Muscle layer of duodenum (tissue), 2 donors: ENCODE results near the gene ST6GALNAC4.
"Not testable (repeated sequence)": the region's sequence is repeated elsewhere in the genome, so short reads cannot be mapped to it uniquely, and the experiment has no call there.

Source experiments
- H3K27ac ChIP-seq: one replicate; pipeline ENCODE4 v1.7.0; 2013; ENCODE audit warnings: mild to moderate bottlenecking, low read length
- H3K27me3 ChIP-seq: one replicate; pipeline ENCODE4 v1.7.0; 2013; ENCODE audit warnings: low read depth, mild to moderate bottlenecking, control low read depth, low read length
- H3K36me3 ChIP-seq, 2 donors: one replicate each; pipeline ENCODE4 v1.7.0; 2013; ENCODE audit warnings: low read length in 2 of 2, control low read depth in 1 of 2, mild to moderate bottlenecking in 1 of 2; ENCODE audit not compliant: insufficient read depth in 2 of 2, control insufficient read depth in 1 of 2
- H3K4me1 ChIP-seq, 2 donors: one replicate each; pipeline ENCODE4 v1.7.0; 2013; ENCODE audit warnings: low read length in 2 of 2, mild to moderate bottlenecking in 2 of 2, control low read depth in 1 of 2, moderate library complexity in 1 of 2; ENCODE audit not compliant: insufficient read depth in 2 of 2, control insufficient read depth in 1 of 2
- H3K4me3 ChIP-seq, 2 donors: one replicate each; pipeline ENCODE4 v1.7.0; 2013; ENCODE audit warnings: low read length in 2 of 2, low read depth in 1 of 2, mild to moderate bottlenecking in 1 of 2
- H3K9me3 ChIP-seq, 2 donors: one replicate each; pipeline ENCODE4 v1.7.0; 2013; ENCODE audit warnings: low read length in 2 of 2, control low read depth in 1 of 2, mild to moderate bottlenecking in 1 of 2; ENCODE audit not compliant: control insufficient read depth in 1 of 2
- donor health status: healthy.

Gene ST6GALNAC4

DNA sequence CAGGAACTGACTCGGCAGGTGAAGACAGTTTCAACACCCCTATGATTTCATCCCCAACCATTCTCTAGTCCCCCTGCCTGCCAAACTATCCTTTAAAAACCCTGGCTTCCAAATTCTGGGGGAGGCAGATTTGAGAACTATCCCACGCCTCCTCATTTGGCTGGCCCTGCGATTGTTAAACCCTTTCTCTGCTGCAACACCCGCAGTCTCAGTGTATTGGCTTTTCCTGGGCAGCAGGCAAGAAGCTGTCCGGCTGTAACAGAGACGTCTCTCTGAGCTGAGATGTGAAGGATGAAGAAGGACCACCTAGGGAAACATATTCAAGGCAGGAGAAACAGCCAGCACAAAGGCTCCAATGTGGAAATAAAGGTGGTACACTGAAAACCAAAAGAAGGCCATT is 24.0 kb downstream of the ST6GALNAC4 start:
- Histone ChIP-seq H3K9me3 (no peaks in the 10 kb centered on the region), H3K36me3 (peaks cover 37 to 63% of the 10 kb centered on the region in 2 donors), H3K4me3 (no peak overlapping the region), H3K4me1 (peaks cover 0 to 17% of the 10 kb centered on the region in 2 donors), H3K27me3 (no peaks in the 10 kb centered on the region), H3K27ac (no peak overlapping the region)

DNA sequence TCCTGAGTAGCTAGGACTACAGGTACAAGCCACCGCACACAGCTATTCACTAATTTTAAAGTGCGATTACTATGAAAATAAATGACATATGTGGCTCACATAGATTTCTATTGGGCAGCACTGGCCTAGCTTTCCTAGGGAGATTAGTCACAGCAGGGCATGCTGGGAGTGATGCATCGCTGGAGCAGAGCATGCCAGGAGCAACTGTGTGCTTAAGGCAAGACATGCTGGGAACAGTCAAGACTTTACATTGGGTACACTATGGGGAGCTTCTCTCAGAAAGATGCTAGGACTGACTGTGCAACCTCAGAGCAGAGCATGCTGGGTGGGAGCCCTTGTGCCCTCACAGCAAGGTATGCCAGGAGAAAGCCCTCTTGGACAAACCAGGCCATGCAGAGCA is 26.8 kb downstream of the ST6GALNAC4 start:
- Histone ChIP-seq H3K27ac (no peak overlapping the region), H3K9me3 (no peaks in the 10 kb centered on the region), H3K27me3 (no peaks in the 10 kb centered on the region), H3K4me3 (no peak overlapping the region), H3K36me3 (peaks cover 31 to 76% of the 10 kb centered on the region in 2 donors), H3K4me1 (peaks cover 0 to 4% of the 10 kb centered on the region in 2 donors)

DNA sequence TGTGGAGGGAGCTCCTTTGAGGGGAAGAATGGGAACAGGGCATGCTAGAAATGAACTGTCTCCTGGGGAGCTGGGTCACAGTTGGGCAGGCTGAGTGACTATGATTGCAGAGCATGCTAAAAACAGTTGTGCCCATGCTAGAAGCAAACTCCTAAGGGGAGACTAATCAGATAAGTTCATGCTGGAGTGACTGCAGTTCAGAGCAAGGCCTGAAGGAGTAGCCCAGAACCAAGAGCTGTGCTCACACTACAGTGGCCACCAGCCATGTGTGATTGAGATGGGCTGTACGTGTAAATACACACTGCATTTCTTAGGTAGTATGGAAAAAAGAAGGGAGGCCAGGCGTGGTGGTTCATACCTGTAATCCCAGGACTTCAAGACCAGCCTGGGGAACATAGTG is 29.0 kb downstream of the ST6GALNAC4 start:
- Histone ChIP-seq H3K4me3 (no peak overlapping the region), H3K9me3 (no peaks in the 10 kb centered on the region), H3K27ac (no peak overlapping the region), H3K4me1 (peaks cover 0 to 7% of the 10 kb centered on the region in 2 donors), H3K36me3 (peaks cover 12 to 63% of the 10 kb centered on the region in 2 donors), H3K27me3 (no peaks in the 10 kb centered on the region)

DNA sequence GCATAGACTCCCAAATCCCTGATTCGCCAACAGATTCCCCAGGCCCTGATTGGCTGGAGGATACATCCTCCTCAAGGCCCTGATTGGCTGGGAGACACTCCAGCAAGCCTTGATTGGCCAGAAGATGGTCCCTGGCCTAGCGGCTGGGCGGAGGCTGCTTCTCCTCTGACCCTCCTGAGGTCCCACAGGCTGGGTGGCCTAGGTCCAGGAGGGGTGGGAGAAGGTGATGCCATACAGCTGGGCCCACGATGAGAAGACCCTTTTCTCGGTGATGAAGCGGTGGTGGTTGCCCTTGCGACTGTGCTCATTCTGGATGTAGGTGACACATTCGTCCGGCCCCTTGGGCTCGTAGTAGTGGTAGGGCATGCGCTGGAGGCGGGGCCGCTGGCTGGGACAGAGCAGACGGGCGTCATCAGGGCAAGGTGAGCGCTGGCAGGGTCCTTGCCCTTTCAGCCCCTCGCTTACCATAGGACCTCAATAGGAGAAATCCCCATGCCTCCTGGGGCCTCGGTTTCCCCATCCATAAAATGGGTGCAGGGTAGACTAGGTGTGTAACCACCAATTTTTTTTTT is 30.4 kb downstream of the ST6GALNAC4 start:
- no peaks in the 10 kb centered on the region for H3K9me3 ChIP-seq
- no peaks in the 10 kb centered on the region for H3K27me3 ChIP-seq
- H3K36me3 ChIP-seq = peaks cover 12 to 54% of the 10 kb centered on the region in 2 donors
- no peak overlapping the region for H3K4me3 ChIP-seq
- no peak overlapping the region for H3K27ac ChIP-seq
- peaks cover 0 to 7% of the 10 kb centered on the region in 2 donors for H3K4me1 ChIP-seq

DNA sequence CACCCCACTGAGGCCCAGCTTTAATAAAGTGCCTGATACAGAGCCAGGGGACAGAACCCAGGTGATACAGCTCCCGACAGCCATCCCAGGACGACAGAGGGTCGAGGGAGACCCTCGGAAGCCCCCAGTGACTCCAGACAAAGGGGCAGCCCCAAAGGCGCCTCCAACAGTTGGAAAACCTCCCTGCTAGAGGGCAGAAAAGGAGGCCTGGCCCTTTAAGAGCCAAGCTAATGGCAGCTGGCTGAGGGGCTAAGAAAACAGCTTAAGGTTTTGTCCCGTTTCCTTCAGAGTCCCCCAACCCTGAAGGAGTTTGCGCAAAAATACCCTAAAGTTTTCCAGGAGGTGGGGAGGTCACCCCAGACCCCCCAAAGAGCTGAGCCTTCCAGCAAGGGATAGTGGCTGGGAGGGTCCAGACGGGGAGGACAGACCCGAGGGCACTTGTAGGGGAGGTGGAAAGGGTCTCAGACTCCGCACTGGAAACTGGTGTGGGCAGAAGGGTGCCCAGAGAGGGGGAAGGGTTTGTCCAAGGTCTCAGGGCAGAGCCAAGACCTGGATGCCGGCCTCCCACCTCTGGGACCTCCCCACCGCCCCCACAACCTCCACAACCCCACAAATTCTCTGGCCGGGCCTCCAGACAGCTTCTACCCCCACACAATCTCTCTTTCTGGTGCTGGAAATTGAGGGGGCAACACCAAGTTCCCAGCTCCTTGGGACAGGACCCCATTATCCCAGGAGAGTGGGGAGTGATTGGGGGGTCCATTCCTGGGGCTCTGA is 31.1 kb downstream of the ST6GALNAC4 start:
- Histone ChIP-seq H3K4me3 (no peak overlapping the region), H3K27me3 (no peaks in the 10 kb centered on the region), H3K4me1 (peaks cover 0 to 7% of the 10 kb centered on the region in 2 donors), H3K36me3 (peaks cover 12 to 46% of the 10 kb centered on the region in 2 donors), H3K9me3 (no peaks in the 10 kb centered on the region), H3K27ac (no peak overlapping the region)

DNA sequence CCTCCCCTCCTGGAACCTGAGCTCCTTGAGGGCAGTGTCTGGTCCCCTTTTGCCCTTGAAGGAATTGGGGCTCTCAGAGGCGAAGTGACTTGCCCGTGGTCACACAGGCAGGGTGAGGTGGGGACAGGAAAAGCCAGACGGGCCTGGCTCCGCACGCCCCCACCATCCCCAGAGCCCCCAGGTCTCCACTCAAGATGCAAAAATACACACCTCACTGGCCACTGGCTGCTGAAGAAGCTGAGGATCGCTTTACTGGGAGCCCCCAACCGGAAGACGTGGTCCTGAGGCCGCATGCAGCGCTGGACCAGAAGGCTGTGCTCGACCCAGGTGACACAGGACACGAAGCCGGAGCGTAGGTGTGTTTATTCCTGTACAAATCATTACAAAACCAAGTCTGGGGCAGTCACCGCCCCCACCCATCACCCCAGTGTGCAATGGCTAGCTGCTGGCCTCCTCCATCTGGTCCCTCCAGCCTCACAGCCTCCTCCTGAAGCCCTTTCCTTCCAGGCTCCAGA is 31.8 kb downstream of the ST6GALNAC4 start:
- no peak overlapping the region for H3K4me3 ChIP-seq
- no peak overlapping the region for H3K27ac ChIP-seq
- H3K36me3 ChIP-seq = peaks cover 8 to 40% of the 10 kb centered on the region in 2 donors
- no peaks in the 10 kb centered on the region for H3K27me3 ChIP-seq
- peaks cover 0 to 7% of the 10 kb centered on the region in 2 donors for H3K4me1 ChIP-seq
- H3K9me3 ChIP-seq = no peaks in the 10 kb centered on the region

DNA sequence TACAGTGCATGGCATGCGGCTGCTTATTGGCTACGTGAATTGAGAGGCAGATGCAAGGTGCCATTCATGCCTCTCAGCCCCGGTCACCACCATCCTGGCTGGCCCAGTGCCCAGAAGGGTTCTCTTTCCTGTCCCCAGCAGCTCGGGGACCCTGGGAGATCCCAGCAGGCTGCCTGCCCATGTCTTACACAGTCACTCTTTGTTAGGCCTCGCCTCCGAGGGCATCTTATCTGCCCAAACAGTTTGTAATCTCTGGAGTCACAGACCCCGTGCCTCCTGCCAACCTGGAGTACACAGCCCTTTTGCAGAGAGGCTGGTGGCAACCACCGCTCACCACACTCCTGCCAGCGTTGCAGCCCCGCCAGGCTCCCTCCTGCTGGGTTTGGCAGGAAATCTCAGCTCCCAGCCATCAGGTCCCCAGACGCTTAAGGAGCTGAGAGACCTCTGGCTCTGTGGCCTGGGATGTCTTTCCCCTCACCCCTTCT is 32.4 kb downstream of the ST6GALNAC4 start:
- H3K4me3 ChIP-seq = no peak overlapping the region
- no peaks in the 10 kb centered on the region for H3K27me3 ChIP-seq
- peaks cover 0 to 7% of the 10 kb centered on the region in 2 donors for H3K4me1 ChIP-seq
- no peaks in the 10 kb centered on the region for H3K9me3 ChIP-seq
- peaks cover 6 to 36% of the 10 kb centered on the region in 2 donors for H3K36me3 ChIP-seq
- no peak overlapping the region for H3K27ac ChIP-seq

DNA sequence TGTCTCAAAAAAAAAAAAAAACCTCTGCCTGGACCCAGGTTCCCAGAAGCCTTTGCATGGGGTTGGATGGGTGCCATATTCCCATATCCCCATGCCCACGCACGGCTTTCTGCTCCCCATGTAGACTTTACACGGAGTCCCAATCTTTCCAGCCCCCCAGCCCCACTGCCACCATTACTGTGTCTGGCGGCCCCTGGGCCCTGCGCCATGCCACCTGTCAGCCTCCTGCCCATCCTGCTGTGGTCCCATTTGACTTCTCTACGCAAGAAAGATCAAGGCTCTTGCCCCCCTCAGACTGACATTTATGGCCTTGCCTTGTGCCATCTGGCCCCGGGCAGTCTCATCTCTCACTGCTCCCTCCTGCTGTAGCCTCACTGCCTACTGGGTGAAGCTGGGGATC is 32.9 kb downstream of the ST6GALNAC4 start:
- H3K9me3 ChIP-seq = no peaks in the 10 kb centered on the region
- H3K4me3 ChIP-seq = no peak overlapping the region
- peaks cover 0 to 7% of the 10 kb centered on the region in 2 donors for H3K4me1 ChIP-seq
- H3K27ac ChIP-seq = no peak overlapping the region
- peaks cover 6 to 36% of the 10 kb centered on the region in 2 donors for H3K36me3 ChIP-seq
- H3K27me3 ChIP-seq = no peaks in the 10 kb centered on the region

DNA sequence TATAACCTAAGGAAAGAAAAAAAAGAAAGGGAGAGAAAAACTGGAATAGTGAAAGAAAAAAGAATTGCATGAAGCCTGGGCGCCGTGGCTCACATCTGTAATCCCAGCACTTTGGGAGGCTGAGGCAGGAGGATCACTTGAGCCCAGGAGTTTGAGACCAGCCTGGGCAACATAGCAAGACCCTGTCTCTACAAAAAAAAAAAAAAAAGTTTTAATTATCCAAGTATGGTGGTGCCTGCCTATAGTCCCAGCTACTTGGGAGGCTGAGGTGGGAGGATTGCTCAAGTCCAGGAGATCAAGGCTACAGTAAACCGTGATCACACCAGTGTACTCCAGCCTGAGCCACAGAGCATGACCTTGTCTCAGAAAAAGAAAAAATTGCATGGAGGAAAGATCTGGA is 35.1 kb downstream of the ST6GALNAC4 start:
- not testable (repeated sequence) for H3K4me3 ChIP-seq, H3K9me3 ChIP-seq, H3K27me3 ChIP-seq, H3K27ac ChIP-seq
- Histone ChIP-seq H3K4me1 (peaks cover 6 to 19% of the 10 kb centered on the region in 2 donors), H3K36me3 (peaks cover 3 to 24% of the 10 kb centered on the region in 2 donors)

DNA sequence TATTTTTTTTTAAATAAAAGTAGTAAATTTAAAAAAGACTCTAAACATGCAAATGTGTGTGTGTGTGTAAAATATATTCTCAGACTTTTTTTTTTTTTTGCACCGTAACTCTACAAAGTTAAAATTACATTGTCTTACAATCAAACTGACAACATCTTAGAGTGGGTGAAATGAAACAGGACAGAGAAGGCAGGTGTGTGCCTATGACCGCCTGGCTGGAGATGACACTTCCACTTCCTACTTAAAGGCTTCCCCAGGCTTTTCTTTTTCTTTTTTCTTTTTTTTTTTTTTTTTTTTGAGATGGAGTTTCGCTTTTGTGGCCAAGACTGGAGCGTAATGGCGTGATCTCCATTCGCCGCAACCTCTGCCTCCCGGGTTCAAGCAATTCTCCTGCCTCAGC is 36.7 kb downstream of the ST6GALNAC4 start:
- H3K4me1 ChIP-seq = peaks cover 6 to 31% of the 10 kb centered on the region in 2 donors
- H3K9me3 ChIP-seq = no peaks in the 10 kb centered on the region

DNA sequence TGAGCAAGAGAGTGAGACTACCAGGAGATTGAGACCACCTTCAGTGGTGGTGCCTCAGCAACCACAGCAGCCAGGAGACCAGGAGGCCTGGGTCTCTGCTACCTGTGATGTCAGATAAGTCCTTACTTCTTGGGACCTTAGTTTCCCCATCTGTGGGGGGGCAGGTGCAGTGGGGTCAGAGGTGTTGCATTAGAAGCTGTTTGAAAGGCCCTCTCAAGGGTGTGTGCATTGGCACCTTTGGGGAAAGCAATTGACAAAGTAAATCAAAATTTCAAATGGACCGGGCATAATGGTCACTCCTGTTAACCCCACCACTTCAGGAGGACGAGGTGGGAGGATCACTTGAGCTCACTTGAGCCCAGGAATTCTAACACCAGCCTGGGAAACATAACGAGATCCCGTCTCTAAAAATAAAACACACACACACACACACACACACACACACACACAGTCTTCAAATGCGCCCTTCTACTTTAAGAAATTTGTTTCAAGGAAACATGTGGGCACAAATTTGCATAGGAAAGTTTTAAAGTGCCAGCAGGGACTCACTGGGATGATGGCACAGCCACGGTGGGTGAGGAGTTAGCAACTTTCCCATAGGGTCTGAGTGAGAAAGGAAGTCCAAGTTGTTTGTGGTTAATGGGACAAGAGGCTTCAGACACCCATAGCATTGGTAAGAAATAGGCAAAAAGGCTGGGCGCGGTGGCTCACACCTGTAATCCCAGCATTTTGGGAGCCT is 38.0 kb downstream of the ST6GALNAC4 start:
- Histone ChIP-seq H3K4me1 (peaks cover 11 to 41% of the 10 kb centered on the region in 2 donors), H3K4me3 (no peak overlapping the region), H3K27ac (no peak overlapping the region), H3K27me3 (no peaks in the 10 kb centered on the region), H3K36me3 (no peaks in the 10 kb centered on the region), H3K9me3 (no peaks in the 10 kb centered on the region)

More for the DNA sequence above, 36.7 kb downstream of the ST6GALNAC4 start:
- Histone ChIP-seq H3K27me3 (no peaks in the 10 kb centered on the region), H3K36me3 (peaks cover 0 to 10% of the 10 kb centered on the region in 2 donors), H3K27ac (no peak overlapping the region), H3K4me3 (no peak overlapping the region)
